Caco-2 (cell line): ENCODE data around the gene CAMK4. TPM values are rescaled to one million over a fixed set of nuclear protein-coding genes. Genes with fewer than 3 reads are reported as not detected.

ENCODE experiments used
- BruUV-seq: library from RNA; stranded (reverse); fragments of 400-500 nt; replicated peaks from 2 replicates; lab custom pipeline; 2021; lab: Mats Ljungman, UMichigan
- CTCF ChIA-PET: fragments of 300-600 bp; sonication (Branson Sonifier 250); formaldehyde crosslinking; loops from one replicate; lab custom pipeline; 2022; ENCODE audit warnings: antibody characterized with exemption; lab: Charles Lee
- POLR2A ChIA-PET: fragments of 300-600 bp; sonication (Branson Sonifier 250); formaldehyde crosslinking; loops from one replicate; lab custom pipeline; 2022; ENCODE audit warnings: antibody characterized with exemption; lab: Charles Lee
- DNase-seq, 2 experiments: peaks; one replicate each; pipeline versions ENCODE4 v3.0.0 to v3.0.0-alpha.2; 2020 to 2022
- H3K27me3 ChIP-seq: replicated peaks from 2 replicates; pipeline ENCODE4 v1.6.0; 2011; ENCODE audit warnings: low read length; ENCODE audit not compliant: control insufficient read depth, insufficient read depth
- H3K36me3 ChIP-seq: 2 replicates; pipeline ENCODE4 v1.5.1; 2011; ENCODE audit warnings: low read length; ENCODE audit not compliant: control insufficient read depth, insufficient read depth
- H3K4me1 ChIP-seq: fragments of 250-450 bp; sonication (Bioruptor Pico); 2 replicates; pipeline ENCODE4 v1.5.1; 2020; ENCODE audit warnings: mild to moderate bottlenecking
- H3K4me3 ChIP-seq: 2 replicates; pipeline ENCODE4 v1.5.1; 2011; ENCODE audit warnings: low read depth, mild to moderate bottlenecking, control low read depth, low read length
- H3K9me3 ChIP-seq: fragments of 250-450 bp; sonication (Bioruptor Pico); 2 replicates; pipeline ENCODE4 v1.5.1; 2020; ENCODE audit warnings: mild to moderate bottlenecking, moderate library complexity
- H3K27ac Mint-ChIP-seq: one replicate; pipeline ENCODE4 v1.8.0; 2022; ENCODE audit warnings: mixed read lengths; ENCODE audit not compliant: unreplicated experiment
- H3K27me3 Mint-ChIP-seq: one replicate; pipeline ENCODE4 v1.8.0; 2022; ENCODE audit warnings: mixed read lengths; ENCODE audit not compliant: insufficient read depth, unreplicated experiment
- H3K36me3 Mint-ChIP-seq: one replicate; pipeline ENCODE4 v1.8.0; 2022; ENCODE audit warnings: mild to moderate bottlenecking, mixed read lengths; ENCODE audit not compliant: insufficient read depth, unreplicated experiment
- H3K4me1 Mint-ChIP-seq: one replicate; pipeline ENCODE4 v1.8.0; 2022; ENCODE audit warnings: low read depth, mixed read lengths; ENCODE audit not compliant: unreplicated experiment
- H3K4me3 Mint-ChIP-seq: one replicate; pipeline ENCODE4 v1.8.0; 2022; ENCODE audit warnings: mild to moderate bottlenecking, moderate library complexity, mixed read lengths; ENCODE audit not compliant: unreplicated experiment
- H3K9me3 Mint-ChIP-seq: one replicate; pipeline ENCODE4 v1.8.0; 2022; ENCODE audit warnings: mixed read lengths; ENCODE audit not compliant: unreplicated experiment
- intact Hi-C: fragments of 100-400 bp; cut with micrococcal nuclease; formaldehyde crosslinking; loops from one replicate; pipeline ENCODE4 v1.10.0; 2022; ENCODE audit not compliant: unreplicated experiment
- total RNA-seq: library from RNA; stranded (reverse); gene quantifications from 2 replicates; pipeline ENCODE4 v1.2.3, GENCODE V29; 2022
- TF ChIP-seq, protein P1 (sequence below), 2 experiments: fragments of 200-600 bp in 1 of 2; IDR thresholded peaks; 1 replicate in 1 of 2; 2 replicates in 1 of 2; pipeline versions ENCODE4 v1.5.1 to v1.8.0; 2011 to 2022; ENCODE audit warnings: antibody characterized with exemption in 1 of 2, control low read depth in 1 of 2, inconsistent platforms in 1 of 2, low read depth in 1 of 2, low read length in 1 of 2, mild to moderate bottlenecking in 1 of 2, moderate library complexity in 1 of 2; ENCODE audit not compliant: insufficient read depth in 1 of 2, severe bottlenecking in 1 of 2, unreplicated experiment in 1 of 2

CAMK4 gene
- total RNA-seq, 1 experiment from 2014 or later: not detected

DNA sequence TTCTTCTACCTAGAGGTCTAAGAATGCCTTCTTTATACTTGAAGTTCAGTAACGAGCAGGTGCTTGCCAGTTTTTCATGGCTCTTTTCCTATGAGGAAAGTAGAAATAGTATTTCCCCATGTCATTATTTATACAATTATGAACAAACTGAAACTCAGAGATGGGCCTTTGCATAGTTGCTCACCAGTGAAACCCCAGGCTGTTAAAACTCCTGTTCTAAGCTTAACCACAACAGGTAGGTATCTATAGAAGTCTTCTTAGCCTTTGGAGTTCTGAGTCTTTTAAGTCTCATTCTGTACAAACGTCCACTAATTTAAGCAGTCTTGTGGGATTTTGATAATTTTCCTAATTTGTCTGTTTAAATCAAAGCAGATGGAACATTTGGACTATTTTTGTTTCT, 198.1 kb downstream of the CAMK4 start:
- no peaks in the 10 kb centered on the region for H3K36me3 Mint-ChIP-seq
- POLR2A ChIA-PET: no interaction called here
- Histone ChIP-seq H3K27me3 (no peaks in the 10 kb centered on the region), H3K36me3 (no peaks in the 10 kb centered on the region), H3K9me3 (no peaks in the 10 kb centered on the region), H3K4me1 (no peaks in the 10 kb centered on the region), H3K4me3 (no peak overlapping the region)
- TF ChIP-seq, protein P1, sequence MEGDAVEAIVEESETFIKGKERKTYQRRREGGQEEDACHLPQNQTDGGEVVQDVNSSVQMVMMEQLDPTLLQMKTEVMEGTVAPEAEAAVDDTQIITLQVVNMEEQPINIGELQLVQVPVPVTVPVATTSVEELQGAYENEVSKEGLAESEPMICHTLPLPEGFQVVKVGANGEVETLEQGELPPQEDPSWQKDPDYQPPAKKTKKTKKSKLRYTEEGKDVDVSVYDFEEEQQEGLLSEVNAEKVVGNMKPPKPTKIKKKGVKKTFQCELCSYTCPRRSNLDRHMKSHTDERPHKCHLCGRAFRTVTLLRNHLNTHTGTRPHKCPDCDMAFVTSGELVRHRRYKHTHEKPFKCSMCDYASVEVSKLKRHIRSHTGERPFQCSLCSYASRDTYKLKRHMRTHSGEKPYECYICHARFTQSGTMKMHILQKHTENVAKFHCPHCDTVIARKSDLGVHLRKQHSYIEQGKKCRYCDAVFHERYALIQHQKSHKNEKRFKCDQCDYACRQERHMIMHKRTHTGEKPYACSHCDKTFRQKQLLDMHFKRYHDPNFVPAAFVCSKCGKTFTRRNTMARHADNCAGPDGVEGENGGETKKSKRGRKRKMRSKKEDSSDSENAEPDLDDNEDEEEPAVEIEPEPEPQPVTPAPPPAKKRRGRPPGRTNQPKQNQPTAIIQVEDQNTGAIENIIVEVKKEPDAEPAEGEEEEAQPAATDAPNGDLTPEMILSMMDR (IDR thresholded peaks at IDR 0.05; ENCODE audit: insufficient read depth in 1 of 2, low read depth in 1 of 2, low read length in 1 of 2, severe bottlenecking in 1 of 2, unreplicated experiment in 1 of 2): no peak
- BruUV-seq: no TSS peak
- DNase-seq: no peak
- intact Hi-C loops: no loop called here
- peaks cover 3% of the 10 kb centered on the region for H3K27me3 Mint-ChIP-seq
- no peak overlapping the region for H3K4me3 Mint-ChIP-seq
- H3K27ac Mint-ChIP-seq: no peak overlapping the region
- CTCF ChIA-PET: no interaction called here
- H3K9me3 Mint-ChIP-seq: no peaks in the 10 kb centered on the region
- no peaks in the 10 kb centered on the region for H3K4me1 Mint-ChIP-seq

DNA sequence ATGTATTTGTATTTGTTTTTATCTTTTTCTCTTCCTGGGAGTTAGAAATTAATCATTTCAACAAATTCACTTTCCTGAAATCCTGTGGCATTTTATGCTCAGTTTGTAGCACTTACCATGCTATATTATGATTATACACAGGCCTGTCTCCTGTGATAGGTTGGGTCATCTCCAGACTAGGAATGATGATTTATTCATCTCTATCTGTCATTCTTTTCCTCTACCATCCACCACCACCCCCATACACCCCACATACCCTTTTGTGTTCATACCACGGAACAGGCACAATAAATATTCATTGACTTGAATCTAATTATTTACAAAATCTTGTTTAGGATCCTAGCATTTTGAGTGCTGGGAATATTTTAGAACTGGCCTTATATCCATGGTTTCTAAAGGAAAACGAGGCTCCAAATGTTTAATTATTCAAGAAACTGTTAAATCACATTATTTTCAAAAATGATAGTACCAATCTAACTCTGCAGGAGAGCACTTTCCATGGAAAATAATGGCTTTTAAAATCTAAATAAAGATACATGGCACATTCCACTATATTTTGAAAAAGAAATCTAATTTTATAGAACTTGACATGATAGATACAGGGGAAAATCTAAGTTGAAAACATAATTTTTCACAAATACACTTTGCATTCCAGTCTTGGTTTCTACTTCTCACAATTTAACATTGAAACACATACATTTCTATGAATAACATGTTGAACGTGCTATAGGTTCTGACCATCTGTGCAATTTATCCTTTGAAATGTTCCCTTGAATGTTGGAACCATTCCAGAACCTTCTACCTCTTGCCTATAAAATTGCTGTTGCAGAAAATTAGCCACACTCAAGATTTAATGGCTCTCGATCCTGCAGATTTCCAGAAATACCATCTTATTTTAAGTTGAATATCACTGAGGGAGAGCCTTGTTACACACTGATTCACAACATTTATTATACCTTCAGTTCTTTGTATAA, 198.8 kb downstream of the CAMK4 start:
- H3K4me3 Mint-ChIP-seq: no peak overlapping the region
- CTCF ChIA-PET: no interaction called here

DNA sequence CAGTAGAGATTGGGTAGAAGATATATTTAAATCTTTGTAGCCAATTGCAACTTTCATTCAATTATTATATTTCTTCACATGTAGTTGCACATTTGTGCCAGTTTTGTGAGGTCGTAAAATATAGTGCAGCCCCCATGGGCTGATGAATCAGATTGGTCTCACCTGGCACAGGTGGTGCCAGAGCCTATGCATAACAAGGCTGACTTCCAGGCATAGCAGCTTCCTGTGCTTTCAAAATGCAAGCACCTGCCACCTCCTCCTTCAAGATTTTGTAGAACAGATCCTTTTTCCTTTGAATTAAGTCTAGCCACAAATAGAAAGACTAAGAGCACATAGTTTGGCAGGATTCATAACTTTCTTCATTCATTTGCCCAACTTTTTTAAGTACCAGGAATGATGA, 201.0 kb downstream of the CAMK4 start:
- Histone ChIP-seq H3K27me3 (no peaks in the 10 kb centered on the region), H3K4me3 (no peak overlapping the region), H3K36me3 (no peaks in the 10 kb centered on the region), H3K4me1 (no peaks in the 10 kb centered on the region), H3K9me3 (no peaks in the 10 kb centered on the region)
- H3K27ac Mint-ChIP-seq: no peak overlapping the region
- ChIA-PET CTCF (no interaction called here), POLR2A (no interaction called here)
- no peaks in the 10 kb centered on the region for H3K36me3 Mint-ChIP-seq
- BruUV-seq: no TSS peak
- intact Hi-C loops: no loop called here
- no peaks in the 10 kb centered on the region for H3K9me3 Mint-ChIP-seq
- DNase-seq: no peak
- no peak overlapping the region for H3K4me3 Mint-ChIP-seq
- peaks cover 20% of the 10 kb centered on the region for H3K27me3 Mint-ChIP-seq
- TF ChIP-seq, protein P1 (IDR thresholded peaks at IDR 0.05; ENCODE audit: insufficient read depth in 1 of 2, low read depth in 1 of 2, low read length in 1 of 2, severe bottlenecking in 1 of 2, unreplicated experiment in 1 of 2): no peak
- H3K4me1 Mint-ChIP-seq: no peaks in the 10 kb centered on the region

More for the DNA sequence above, 198.8 kb downstream of the CAMK4 start:
- TF ChIP-seq, protein P1 (IDR thresholded peaks at IDR 0.05; ENCODE audit: insufficient read depth in 1 of 2, low read depth in 1 of 2, low read length in 1 of 2, severe bottlenecking in 1 of 2, unreplicated experiment in 1 of 2): no peak
- Mint-ChIP-seq H3K27ac (no peak overlapping the region), H3K27me3 (peaks cover 8% of the 10 kb centered on the region), H3K4me1 (no peaks in the 10 kb centered on the region), H3K36me3 (no peaks in the 10 kb centered on the region), H3K9me3 (no peaks in the 10 kb centered on the region)
- H3K4me1 ChIP-seq: no peaks in the 10 kb centered on the region
- H3K36me3 ChIP-seq: no peaks in the 10 kb centered on the region
- DNase-seq: no peak
- intact Hi-C loops: no loop called here
- no TSS peak for BruUV-seq
- no peaks in the 10 kb centered on the region for H3K27me3 ChIP-seq
- H3K9me3 ChIP-seq: no peaks in the 10 kb centered on the region
- POLR2A ChIA-PET: no interaction called here
- no peak overlapping the region for H3K4me3 ChIP-seq
